ENCODE results near the gene PKD1. TPM values are rescaled to one million over a fixed set of nuclear protein-coding genes. Genes with fewer than 3 reads are reported as not detected.

Gene PKD1
- total and polyA plus RNA-seq, 2 of the 13 experiments (the other 11 are each of a cell fraction or from before 2014, with no cell fraction given): 22.1 to 23.0 TPM

DNA sequence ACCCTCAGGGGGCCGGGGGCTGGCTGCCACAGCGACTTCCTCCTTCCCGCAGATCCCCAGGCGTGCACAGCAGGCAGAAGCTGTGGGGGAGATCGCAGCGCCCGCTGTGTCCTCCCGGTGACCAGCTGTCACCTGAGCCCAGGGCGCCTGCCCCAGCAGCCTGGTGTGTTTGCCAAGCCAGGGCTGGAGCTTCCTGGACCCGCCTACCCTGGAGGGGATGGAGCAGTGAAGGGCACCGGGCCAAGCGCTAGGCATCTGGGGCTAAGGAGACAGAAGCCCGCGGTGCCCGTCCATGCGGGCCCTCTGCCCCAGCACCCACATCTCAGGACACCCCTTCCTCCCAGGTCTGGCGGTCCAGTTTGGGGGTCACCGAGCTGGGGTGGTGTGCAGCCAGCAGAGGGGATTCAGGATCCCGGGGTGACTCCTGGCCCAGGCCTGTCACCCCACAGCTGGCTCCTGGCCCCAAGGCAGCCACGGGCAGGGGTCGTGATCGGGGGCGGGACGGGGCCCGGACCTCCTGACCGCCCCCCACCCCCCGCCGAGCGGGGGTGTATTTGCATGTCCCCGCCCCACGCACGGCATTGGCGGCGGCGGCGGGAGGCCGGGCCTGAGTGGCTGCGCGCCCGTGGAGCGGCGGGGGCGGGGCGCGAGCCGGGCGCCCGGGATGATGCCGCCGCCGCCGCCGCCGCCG is 12.4 kb upstream of the PKD1 start, which contains the start of gene RAB26 (continued):
- no peak for TF ChIP-seq ZIK1 (CRISPR knock-in tag; IDR thresholded peaks at IDR 0.05; ENCODE audit: borderline replicate concordance, low read depth)
- no peak for TF ChIP-seq MYNN (CRISPR knock-in tag; IDR thresholded peaks at IDR 0.05; ENCODE audit: low read depth)
- TF ChIP-seq, protein P1, sequence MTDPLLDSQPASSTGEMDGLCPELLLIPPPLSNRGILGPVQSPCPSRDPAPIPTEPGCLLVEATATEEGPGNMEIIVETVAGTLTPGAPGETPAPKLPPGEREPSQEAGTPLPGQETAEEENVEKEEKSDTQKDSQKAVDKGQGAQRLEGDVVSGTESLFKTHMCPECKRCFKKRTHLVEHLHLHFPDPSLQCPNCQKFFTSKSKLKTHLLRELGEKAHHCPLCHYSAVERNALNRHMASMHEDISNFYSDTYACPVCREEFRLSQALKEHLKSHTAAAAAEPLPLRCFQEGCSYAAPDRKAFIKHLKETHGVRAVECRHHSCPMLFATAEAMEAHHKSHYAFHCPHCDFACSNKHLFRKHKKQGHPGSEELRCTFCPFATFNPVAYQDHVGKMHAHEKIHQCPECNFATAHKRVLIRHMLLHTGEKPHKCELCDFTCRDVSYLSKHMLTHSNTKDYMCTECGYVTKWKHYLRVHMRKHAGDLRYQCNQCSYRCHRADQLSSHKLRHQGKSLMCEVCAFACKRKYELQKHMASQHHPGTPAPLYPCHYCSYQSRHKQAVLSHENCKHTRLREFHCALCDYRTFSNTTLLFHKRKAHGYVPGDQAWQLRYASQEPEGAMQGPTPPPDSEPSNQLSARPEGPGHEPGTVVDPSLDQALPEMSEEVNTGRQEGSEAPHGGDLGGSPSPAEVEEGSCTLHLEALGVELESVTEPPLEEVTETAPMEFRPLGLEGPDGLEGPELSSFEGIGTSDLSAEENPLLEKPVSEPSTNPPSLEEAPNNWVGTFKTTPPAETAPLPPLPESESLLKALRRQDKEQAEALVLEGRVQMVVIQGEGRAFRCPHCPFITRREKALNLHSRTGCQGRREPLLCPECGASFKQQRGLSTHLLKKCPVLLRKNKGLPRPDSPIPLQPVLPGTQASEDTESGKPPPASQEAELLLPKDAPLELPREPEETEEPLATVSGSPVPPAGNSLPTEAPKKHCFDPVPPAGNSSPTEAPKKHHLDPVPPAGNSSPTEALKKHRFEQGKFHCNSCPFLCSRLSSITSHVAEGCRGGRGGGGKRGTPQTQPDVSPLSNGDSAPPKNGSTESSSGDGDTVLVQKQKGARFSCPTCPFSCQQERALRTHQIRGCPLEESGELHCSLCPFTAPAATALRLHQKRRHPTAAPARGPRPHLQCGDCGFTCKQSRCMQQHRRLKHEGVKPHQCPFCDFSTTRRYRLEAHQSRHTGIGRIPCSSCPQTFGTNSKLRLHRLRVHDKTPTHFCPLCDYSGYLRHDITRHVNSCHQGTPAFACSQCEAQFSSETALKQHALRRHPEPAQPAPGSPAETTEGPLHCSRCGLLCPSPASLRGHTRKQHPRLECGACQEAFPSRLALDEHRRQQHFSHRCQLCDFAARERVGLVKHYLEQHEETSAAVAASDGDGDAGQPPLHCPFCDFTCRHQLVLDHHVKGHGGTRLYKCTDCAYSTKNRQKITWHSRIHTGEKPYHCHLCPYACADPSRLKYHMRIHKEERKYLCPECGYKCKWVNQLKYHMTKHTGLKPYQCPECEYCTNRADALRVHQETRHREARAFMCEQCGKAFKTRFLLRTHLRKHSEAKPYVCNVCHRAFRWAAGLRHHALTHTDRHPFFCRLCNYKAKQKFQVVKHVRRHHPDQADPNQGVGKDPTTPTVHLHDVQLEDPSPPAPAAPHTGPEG (CRISPR knock-in tag; IDR thresholded peaks at IDR 0.05): no peak; the same call in 1 of the 2 replicates
- no peak for TF ChIP-seq POGZ (CRISPR knock-in tag; IDR thresholded peaks at IDR 0.05)
- TF ChIP-seq, protein P2, sequence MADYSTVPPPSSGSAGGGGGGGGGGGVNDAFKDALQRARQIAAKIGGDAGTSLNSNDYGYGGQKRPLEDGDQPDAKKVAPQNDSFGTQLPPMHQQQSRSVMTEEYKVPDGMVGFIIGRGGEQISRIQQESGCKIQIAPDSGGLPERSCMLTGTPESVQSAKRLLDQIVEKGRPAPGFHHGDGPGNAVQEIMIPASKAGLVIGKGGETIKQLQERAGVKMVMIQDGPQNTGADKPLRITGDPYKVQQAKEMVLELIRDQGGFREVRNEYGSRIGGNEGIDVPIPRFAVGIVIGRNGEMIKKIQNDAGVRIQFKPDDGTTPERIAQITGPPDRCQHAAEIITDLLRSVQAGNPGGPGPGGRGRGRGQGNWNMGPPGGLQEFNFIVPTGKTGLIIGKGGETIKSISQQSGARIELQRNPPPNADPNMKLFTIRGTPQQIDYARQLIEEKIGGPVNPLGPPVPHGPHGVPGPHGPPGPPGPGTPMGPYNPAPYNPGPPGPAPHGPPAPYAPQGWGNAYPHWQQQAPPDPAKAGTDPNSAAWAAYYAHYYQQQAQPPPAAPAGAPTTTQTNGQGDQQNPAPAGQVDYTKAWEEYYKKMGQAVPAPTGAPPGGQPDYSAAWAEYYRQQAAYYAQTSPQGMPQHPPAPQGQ (CRISPR knock-in tag; IDR thresholded peaks at IDR 0.05; ENCODE audit: borderline replicate concordance): no peak
- TF ChIP-seq ZNF253 (CRISPR knock-in tag; IDR thresholded peaks at IDR 0.05; ENCODE audit: borderline replicate concordance): no peak
- TF ChIP-seq, protein P3, sequence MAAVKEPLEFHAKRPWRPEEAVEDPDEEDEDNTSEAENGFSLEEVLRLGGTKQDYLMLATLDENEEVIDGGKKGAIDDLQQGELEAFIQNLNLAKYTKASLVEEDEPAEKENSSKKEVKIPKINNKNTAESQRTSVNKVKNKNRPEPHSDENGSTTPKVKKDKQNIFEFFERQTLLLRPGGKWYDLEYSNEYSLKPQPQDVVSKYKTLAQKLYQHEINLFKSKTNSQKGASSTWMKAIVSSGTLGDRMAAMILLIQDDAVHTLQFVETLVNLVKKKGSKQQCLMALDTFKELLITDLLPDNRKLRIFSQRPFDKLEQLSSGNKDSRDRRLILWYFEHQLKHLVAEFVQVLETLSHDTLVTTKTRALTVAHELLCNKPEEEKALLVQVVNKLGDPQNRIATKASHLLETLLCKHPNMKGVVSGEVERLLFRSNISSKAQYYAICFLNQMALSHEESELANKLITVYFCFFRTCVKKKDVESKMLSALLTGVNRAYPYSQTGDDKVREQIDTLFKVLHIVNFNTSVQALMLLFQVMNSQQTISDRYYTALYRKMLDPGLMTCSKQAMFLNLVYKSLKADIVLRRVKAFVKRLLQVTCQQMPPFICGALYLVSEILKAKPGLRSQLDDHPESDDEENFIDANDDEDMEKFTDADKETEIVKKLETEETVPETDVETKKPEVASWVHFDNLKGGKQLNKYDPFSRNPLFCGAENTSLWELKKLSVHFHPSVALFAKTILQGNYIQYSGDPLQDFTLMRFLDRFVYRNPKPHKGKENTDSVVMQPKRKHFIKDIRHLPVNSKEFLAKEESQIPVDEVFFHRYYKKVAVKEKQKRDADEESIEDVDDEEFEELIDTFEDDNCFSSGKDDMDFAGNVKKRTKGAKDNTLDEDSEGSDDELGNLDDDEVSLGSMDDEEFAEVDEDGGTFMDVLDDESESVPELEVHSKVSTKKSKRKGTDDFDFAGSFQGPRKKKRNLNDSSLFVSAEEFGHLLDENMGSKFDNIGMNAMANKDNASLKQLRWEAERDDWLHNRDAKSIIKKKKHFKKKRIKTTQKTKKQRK (IDR thresholded peaks at IDR 0.05; ENCODE audit: low read length): no peak
- no peak for TF ChIP-seq ZNF772 (CRISPR knock-in tag; IDR thresholded peaks at IDR 0.05)
- TF ChIP-seq RAD21 (CRISPR knock-in tag; IDR thresholded peaks at IDR 0.05): no peak
- TF ChIP-seq ZNF543 (CRISPR knock-in tag; IDR thresholded peaks at IDR 0.05): no peak
- TF ChIP-seq GTF3A (CRISPR knock-in tag; conservative IDR thresholded peaks at IDR 0.05): no peak
- TF ChIP-seq, protein P4, sequence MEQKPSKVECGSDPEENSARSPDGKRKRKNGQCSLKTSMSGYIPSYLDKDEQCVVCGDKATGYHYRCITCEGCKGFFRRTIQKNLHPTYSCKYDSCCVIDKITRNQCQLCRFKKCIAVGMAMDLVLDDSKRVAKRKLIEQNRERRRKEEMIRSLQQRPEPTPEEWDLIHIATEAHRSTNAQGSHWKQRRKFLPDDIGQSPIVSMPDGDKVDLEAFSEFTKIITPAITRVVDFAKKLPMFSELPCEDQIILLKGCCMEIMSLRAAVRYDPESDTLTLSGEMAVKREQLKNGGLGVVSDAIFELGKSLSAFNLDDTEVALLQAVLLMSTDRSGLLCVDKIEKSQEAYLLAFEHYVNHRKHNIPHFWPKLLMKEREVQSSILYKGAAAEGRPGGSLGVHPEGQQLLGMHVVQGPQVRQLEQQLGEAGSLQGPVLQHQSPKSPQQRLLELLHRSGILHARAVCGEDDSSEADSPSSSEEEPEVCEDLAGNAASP (CRISPR knock-in tag; IDR thresholded peaks at IDR 0.05; ENCODE audit: borderline replicate concordance): peak; percentile 61; the same call in 1 of the 2 replicates
- TF ChIP-seq, protein P5, sequence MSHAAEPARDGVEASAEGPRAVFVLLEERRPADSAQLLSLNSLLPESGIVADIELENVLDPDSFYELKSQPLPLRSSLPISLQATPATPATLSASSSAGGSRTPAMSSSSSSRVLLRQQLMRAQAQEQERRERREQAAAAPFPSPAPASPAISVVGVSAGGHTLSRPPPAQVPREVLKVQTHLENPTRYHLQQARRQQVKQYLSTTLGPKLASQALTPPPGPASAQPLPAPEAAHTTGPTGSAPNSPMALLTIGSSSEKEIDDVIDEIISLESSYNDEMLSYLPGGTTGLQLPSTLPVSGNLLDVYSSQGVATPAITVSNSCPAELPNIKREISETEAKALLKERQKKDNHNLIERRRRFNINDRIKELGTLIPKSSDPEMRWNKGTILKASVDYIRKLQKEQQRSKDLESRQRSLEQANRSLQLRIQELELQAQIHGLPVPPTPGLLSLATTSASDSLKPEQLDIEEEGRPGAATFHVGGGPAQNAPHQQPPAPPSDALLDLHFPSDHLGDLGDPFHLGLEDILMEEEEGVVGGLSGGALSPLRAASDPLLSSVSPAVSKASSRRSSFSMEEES (CRISPR knock-in tag; IDR thresholded peaks at IDR 0.05): peak; percentile 73
- TF ChIP-seq SMAD9 (CRISPR knock-in tag; IDR thresholded peaks at IDR 0.05): no peak
